ENCODE measurements around the gene ATP1A3. TPM values are rescaled to one million over a fixed set of nuclear protein-coding genes. Genes with fewer than 3 reads are reported as not detected.

ATP1A3 gene
- total and polyA plus RNA-seq, 2 of the 13 experiments (the other 11 are each of a cell fraction or from before 2014, with no cell fraction given) = 0.01 to 0.04 TPM

DNA sequence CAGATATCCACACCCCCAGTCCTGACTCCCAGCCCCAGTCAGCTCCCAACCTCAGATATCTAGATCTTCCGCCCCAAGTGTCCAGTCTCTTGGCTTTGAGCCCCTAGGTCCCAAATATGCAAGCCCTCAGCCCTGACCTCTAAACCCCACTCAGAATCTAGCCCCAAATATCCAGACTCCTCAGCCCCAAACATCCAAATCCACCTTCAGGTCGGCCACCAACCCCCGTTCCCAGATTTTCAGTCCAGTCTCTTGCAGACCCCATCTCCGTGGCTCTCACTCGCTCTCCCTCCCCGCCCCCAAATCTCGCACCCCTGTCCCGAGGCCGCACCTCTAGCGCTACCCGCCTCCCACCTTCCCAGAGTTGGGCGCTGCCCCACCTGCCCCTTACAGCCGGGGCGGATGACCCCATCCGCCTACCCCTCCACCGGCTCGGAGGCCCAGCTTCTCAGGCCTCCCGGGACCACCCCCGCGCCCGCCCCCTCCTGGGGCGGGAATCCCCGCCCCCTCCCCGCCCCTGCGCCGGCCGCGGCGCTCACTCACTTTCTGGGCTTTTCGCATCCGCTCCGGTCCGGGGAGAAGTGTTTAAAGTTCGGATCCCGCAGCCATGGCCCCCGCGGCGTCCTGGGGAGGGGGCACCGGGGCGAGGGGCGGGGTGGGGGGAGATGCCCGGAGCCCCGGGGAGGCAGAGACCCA, 66.4 kb downstream of the ATP1A3 start (continued):
- TF ChIP-seq, protein P1, sequence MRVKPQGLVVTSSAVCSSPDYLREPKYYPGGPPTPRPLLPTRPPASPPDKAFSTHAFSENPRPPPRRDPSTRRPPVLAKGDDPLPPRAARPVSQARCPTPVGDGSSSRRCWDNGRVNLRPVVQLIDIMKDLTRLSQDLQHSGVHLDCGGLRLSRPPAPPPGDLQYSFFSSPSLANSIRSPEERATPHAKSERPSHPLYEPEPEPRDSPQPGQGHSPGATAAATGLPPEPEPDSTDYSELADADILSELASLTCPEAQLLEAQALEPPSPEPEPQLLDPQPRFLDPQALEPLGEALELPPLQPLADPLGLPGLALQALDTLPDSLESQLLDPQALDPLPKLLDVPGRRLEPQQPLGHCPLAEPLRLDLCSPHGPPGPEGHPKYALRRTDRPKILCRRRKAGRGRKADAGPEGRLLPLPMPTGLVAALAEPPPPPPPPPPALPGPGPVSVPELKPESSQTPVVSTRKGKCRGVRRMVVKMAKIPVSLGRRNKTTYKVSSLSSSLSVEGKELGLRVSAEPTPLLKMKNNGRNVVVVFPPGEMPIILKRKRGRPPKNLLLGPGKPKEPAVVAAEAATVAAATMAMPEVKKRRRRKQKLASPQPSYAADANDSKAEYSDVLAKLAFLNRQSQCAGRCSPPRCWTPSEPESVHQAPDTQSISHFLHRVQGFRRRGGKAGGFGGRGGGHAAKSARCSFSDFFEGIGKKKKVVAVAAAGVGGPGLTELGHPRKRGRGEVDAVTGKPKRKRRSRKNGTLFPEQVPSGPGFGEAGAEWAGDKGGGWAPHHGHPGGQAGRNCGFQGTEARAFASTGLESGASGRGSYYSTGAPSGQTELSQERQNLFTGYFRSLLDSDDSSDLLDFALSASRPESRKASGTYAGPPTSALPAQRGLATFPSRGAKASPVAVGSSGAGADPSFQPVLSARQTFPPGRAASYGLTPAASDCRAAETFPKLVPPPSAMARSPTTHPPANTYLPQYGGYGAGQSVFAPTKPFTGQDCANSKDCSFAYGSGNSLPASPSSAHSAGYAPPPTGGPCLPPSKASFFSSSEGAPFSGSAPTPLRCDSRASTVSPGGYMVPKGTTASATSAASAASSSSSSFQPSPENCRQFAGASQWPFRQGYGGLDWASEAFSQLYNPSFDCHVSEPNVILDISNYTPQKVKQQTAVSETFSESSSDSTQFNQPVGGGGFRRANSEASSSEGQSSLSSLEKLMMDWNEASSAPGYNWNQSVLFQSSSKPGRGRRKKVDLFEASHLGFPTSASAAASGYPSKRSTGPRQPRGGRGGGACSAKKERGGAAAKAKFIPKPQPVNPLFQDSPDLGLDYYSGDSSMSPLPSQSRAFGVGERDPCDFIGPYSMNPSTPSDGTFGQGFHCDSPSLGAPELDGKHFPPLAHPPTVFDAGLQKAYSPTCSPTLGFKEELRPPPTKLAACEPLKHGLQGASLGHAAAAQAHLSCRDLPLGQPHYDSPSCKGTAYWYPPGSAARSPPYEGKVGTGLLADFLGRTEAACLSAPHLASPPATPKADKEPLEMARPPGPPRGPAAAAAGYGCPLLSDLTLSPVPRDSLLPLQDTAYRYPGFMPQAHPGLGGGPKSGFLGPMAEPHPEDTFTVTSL (CRISPR knock-in tag; IDR thresholded peaks at IDR 0.05; ENCODE audit: borderline replicate concordance) = no peak
- TF ChIP-seq ZMAT3 (CRISPR knock-in tag; conservative IDR thresholded peaks at IDR 0.05) (no peak), GATA4 (IDR thresholded peaks at IDR 0.05; ENCODE audit: borderline replicate concordance, low read depth) (no peak), ARHGAP35 (CRISPR knock-in tag; IDR thresholded peaks at IDR 0.05; ENCODE audit: borderline replicate concordance) (no peak), HES4 (CRISPR knock-in tag; IDR thresholded peaks at IDR 0.05; ENCODE audit: borderline replicate concordance) (no peak), MAFK (conservative IDR thresholded peaks at IDR 0.05 in 1 of 2, IDR thresholded peaks at IDR 0.05 in 1 of 2; ENCODE audit: low read length in 2 of 2) (no peak)

All from HepG2 (cell line).